ENCODE measurements around the gene SFTPA2.
"Not testable (repeated sequence)": the region's sequence is repeated elsewhere in the genome, so short reads cannot be mapped to it uniquely, and the experiment has no call there.

The SFTPA2 gene

DNA sequence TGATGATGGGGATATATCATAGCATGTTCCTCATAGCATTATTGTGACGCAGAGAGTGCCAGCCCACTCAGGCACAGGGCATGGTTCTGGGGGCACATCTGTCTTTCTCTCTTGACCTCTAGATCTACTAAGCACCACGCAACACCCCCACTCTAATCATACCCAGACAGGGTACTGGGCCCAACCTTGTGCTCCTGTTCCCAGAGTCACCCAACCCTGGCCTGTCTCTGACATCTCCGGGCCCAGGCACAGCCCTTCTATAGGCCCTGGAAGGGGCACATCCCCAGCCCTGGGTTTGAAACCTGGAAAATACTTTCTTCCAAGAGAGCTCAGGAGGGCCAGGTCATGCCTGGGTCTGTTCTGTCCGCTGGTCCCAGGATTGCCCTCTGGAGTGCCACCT, 37.7 kb downstream of the SFTPA2 start:
- DNase-seq; intact Hi-C loops (cut with DNase I): not testable (repeated sequence)

DNA sequence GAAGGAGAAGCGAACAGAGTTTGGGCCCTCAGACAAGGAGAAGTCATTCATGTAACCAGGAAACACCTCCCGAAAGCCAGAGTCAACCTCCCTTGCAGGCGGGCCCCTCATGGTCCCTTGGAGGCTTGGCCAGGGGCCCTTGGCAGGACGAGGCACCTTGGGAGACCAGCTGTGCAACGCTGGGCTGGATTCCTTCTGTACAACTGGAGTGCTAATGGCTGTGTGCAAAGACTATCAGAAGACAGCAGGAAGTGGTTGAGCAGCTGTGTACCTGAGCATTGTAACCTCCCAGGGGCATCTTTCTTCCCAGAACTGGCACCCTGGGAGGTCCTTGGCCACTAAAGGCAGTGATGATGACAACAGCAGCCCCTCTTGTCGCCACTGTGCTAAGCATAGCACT, 38.5 kb downstream of the SFTPA2 start:
- intact Hi-C loops (cut with DNase I) = not testable (repeated sequence)

GRCh38 chr10:79517567-79517966, 42.6 kb downstream of the SFTPA2 start:
- intact Hi-C loops (cut with DNase I); DNase-seq: not testable (repeated sequence)

More for the DNA sequence above, 38.5 kb downstream of the SFTPA2 start:
- DNase-seq = not testable (repeated sequence)

DNA sequence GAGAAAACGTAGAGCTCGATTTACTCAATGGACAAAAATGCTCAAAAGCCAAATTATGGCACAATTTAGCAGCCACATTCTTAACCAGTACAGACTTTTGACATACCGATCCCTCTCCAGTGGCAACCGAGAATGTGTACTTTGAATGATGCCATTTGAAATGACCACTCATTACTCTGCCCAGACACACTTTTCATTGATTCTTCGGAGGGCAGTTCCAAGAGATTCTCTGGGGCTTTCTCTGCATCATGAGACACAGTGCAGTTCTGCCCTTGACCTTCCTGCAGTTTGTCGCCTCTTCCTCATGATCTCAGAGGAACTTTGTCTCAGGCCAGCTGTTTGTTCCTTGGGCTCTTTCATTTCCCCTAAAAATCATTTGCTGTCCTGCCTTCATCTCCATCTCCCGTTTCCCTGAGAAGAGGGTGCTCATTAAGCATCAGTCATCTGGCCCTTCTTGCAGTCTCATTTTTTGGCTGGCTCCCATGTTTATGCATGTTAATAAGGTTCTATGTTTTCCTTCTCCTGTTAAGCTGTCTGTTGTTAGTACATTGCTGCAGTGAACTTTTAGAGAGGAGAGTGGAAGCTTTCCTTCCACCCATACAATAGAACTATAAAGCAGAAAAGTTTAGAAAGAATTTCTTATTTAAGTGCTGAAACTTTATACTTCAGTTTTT, 43.5 kb downstream of the SFTPA2 start:
- intact Hi-C loops (cut with DNase I); DNase-seq: not testable (repeated sequence)

DNA sequence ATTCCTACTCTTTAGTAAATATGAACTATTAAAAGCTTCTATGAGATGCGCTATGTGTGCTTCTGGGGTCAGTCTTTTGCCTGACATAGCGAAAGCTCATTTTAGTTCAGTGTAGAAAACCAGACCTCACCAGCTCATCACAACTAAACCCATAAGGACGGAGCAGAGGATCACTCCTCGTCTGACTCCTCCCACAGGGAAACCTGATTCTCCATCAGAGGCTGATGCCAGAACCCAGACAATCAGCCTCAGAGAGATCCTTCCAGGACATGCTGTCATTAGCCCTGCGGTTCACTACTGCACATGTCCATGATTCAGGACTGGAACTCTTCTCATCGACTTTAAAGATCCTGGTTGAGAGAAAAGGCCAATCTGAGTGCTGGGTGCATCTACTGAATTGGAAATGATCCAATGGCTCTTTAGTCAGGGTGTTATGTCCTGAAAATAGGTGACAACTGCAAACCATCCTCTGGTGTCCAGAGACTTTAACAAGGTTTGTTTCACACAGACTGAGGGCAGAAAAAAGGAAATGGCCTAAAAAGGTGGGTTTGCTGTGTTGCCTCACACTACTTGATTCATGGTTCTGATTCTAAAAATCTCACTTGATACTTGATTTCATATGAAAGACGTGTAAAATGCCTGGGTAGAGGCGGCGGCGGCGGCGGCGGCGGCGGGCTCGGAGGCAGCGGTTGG, 48.2 kb downstream of the SFTPA2 start, which contains the start of gene EIF5AL1:
TSS of gene EIF5AL1 (plus strand) at position 643 of the 693 bp plus-strand sequence. CDS start 117 bp downstream, outside the sequence.
- DNase-seq; intact Hi-C loops (cut with DNase I): not testable (repeated sequence)

DNA sequence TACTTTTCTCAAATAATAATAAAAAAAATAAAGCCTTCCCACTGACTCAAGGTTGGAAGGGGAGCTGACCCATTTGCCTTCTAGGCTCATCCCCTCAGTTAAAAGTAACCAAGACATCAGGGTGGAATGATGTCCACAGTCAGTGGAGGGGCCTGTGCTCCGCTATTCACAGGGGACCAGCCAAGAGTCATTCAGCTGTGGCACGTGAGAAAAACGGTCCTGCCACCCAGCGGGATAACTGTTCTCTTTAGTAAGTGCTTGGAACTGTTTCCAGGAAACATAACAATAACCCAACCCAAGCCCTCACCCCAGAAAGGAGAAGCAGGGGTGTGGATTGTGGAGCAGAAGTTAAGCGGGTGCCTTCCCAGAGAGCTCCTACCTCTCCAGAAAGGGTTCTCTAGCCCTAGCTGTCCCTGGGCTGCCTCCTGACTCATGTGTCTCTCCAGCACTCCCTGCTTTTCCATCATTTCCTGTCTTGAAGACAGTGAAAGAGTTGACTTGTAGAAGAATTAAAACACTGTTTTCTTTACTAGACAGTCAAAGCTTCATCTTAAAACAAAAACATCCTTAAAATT, 50.2 kb downstream of the SFTPA2 start:
- intact Hi-C loops (cut with DNase I); DNase-seq: not testable (repeated sequence)

DNA sequence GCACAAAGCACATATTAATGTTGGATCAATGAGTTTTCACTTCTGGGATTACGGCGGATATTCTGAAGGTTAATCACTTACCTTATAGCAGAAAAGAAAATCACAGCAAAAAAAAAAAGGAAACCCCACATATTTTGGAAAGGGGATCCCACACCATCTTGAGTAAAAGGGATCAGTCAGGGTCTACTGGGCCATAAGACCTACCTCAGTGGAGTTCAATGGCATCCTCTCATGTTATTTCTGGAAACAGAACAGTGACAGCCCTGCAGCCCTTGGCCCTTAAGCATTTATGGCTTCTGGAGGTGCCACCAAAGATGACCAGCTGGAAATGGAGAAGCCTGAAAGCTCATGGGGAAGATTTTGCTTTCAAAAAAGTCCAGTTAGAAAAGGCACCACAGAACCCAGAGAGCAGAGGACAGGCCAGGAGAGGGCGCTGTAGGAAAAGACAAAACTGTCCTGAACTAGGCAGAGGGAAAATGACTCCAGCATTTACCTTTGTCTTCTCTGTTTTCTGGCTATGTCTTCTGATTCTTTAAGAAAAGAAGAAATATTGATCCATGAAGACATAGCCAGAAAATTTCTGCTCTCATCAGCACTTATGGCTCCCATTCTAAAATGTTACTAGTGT, 50.8 kb downstream of the SFTPA2 start:
- intact Hi-C loops (cut with DNase I); DNase-seq: not testable (repeated sequence)

- DNase-seq; intact Hi-C loops (cut with DNase I): not testable (repeated sequence)
These were observed 52.0 kb downstream of the SFTPA2 start for GRCh38 chr10:79508245-79508644.

GRCh38 chr10:79507440-79508167, 52.6 kb downstream of the SFTPA2 start:
- intact Hi-C loops (cut with DNase I) = no loop called here
- no peak for DNase-seq

Data from head of caudate nucleus (tissue), 42 donors.